ENCODE results near the gene MYRF. TPM values are rescaled to one million over a fixed set of nuclear protein-coding genes. Genes with fewer than 3 reads are reported as not detected.
A peak's percentile ranks its signal among the peaks of the same experiment; 100 is the strongest.

MYRF gene
- total and polyA plus RNA-seq, 2 of the 4 experiments (the other 2 are of a cell fraction), result 1.6 to 10.7 TPM

- ChIA-PET CTCF (no interaction called here), POLR2A (ENCODE audit: unreplicated experiment) (no interaction called here)
- ATAC-seq (ENCODE audit: low read depth), result peak; percentile 33; the same call in 1 of the 2 replicates
- no peak overlapping the region for H2AK5ac ChIP-seq (ENCODE audit: low read depth, low read length)
- H3K9me1 ChIP-seq (ENCODE audit: insufficient read depth, low read length), result no peaks in the 10 kb centered on the region
- no peak overlapping the region for H2BK15ac ChIP-seq (ENCODE audit: low read depth, low read length)
- peak overlapping the region; percentile 60 for H2AFZ ChIP-seq (replicated peaks; ENCODE audit: low read length, poor library complexity)
- H2BK5ac ChIP-seq (ENCODE audit: low read depth, low read length, poor library complexity, severe bottlenecking), result no peak overlapping the region
- H3K4me2 ChIP-seq (ENCODE audit: low read depth, low read length), result no peak overlapping the region
- H3K4me1 ChIP-seq (ENCODE audit: control insufficient read depth, insufficient read depth, low read length), result peaks cover 3% of the 10 kb centered on the region; the same call in 1 of the 2 replicates
- H2AK9ac ChIP-seq (replicated peaks; ENCODE audit: low read depth, low read length, poor library complexity), result no peak overlapping the region
- peak overlapping the region; percentile 19; the same call in 1 of the 2 replicates for H2BK120ac ChIP-seq (ENCODE audit: low read depth, low read length)
- no peak overlapping the region for H3K27ac ChIP-seq (ENCODE audit: insufficient read depth, low read length)
- no peaks in the 10 kb centered on the region for H3K9me3 ChIP-seq (ENCODE audit: control insufficient read depth, insufficient read depth, low read length)
- no TSS peak for BruUV-seq (replicated peaks)
- WGBS, 2 experiments (ENCODE audit: extremely low coverage in 2 of 2, insufficient read length in 1 of 2), result 57% methylated on average over 8 of the region's 8 CpGs; no CpG with 5 or more reads in 1 of the 2 experiments
- no peak overlapping the region for H4K5ac ChIP-seq (ENCODE audit: low read depth, low read length)
- peaks cover 13% of the 10 kb centered on the region; the same call in 1 of the 2 replicates for H3K36me3 ChIP-seq (ENCODE audit: control insufficient read depth, insufficient read depth, low read length)
- dilution Hi-C loops (cut with HindIII; ENCODE audit: low sequenced_read_pairs, unreplicated experiment), result no loop called here
- peak overlapping the region in 1 of 2 experiments; percentile 16; a peak in 1 of 4 replicates for H4K8ac ChIP-seq (ENCODE audit: low read depth in 2 of 2, low read length in 2 of 2)
- H3K56ac ChIP-seq (ENCODE audit: extremely low read depth, insufficient read depth, low read length), result no peak overlapping the region
- TF ChIP-seq FOS (IDR thresholded peaks at IDR 0.05; ENCODE audit: low read depth, low read length) (0 out of 2 replicates have a peak, but pooled peaks have one; percentile 25), MAZ (IDR thresholded peaks at IDR 0.05; ENCODE audit: borderline replicate concordance, low read depth, low read length) (0 out of 2 replicates have a peak, but pooled peaks have one; percentile 26), SMC3 (IDR thresholded peaks at IDR 0.05; ENCODE audit: low read depth, low read length) (no peak)
- no peak overlapping the region for H3K14ac ChIP-seq (replicated peaks; ENCODE audit: low read depth, low read length)
- intact Hi-C loops (cut with micrococcal nuclease), result no loop called here
- peak; percentile 50 for DNase-seq
- no peak overlapping the region for H3K4me3 ChIP-seq (ENCODE audit: insufficient read depth, low read depth, low read length)
- no peak overlapping the region for H3K18ac ChIP-seq (ENCODE audit: low read depth, low read length)
- H4K91ac ChIP-seq (ENCODE audit: insufficient read depth, low read depth, low read length), result no peak overlapping the region
- no peak overlapping the region for H3K4ac ChIP-seq (ENCODE audit: low read depth, low read length)
- in situ Hi-C loops (cut with MboI; ENCODE audit: low sequenced_read_pairs), result no loop called here
- H2BK20ac ChIP-seq (ENCODE audit: low read depth, low read length), result no peak overlapping the region
- no peaks in the 10 kb centered on the region for H3K79me1 ChIP-seq (ENCODE audit: low read depth in 1 of 2, low read length in 2 of 2)
- H4K20me1 ChIP-seq (ENCODE audit: insufficient read depth, low read length), result no peaks in the 10 kb centered on the region; the same call in 1 of the 2 replicates
- no peaks in the 10 kb centered on the region for H3K27me3 ChIP-seq (ENCODE audit: control insufficient read depth, insufficient read depth, low read length)
- no peak overlapping the region for H3K9ac ChIP-seq (ENCODE audit: low read depth, low read length)
- H3K23ac ChIP-seq (ENCODE audit: low read depth, low read length), result 0 out of 2 replicates have a peak overlapping the region, but pooled peaks have one; percentile 51
Measured at GRCh38 chr11:61728940-61729219, 23.6 kb upstream of the MYRF start.
